WTC11 (cell line): ENCODE data around the gene SDCCAG8.

Experiments used
- KAT7 ChIP-seq: sonication (generic); formaldehyde crosslinking; IDR thresholded peaks from 2 replicates; pipeline ENCODE4 v1.8.1; 2023; ENCODE audit warnings: missing genetic modification reagents, mild to moderate bottlenecking, borderline replicate concordance
- ZNF138 ChIP-seq: sonication (generic); formaldehyde crosslinking; conservative IDR thresholded peaks from 2 replicates; pipeline ENCODE4 v1.8.1; 2022; ENCODE audit warnings: mild to moderate bottlenecking, moderate library complexity, missing genetic modification reagents
- ZNF512 ChIP-seq: sonication (generic); formaldehyde crosslinking; IDR thresholded peaks from 2 replicates; pipeline ENCODE4 v1.8.1; 2022; ENCODE audit warnings: missing genetic modification reagents, borderline replicate concordance

GRCh38 chr1:243393096-243393495, 137.3 kb downstream of the SDCCAG8 start:
- TF ChIP-seq KAT7 (CRISPR knock-in tag) = no peak
- TF ChIP-seq ZNF138 (CRISPR knock-in tag) = no peak
- no peak for TF ChIP-seq ZNF512 (CRISPR knock-in tag)
